Keratinocyte (primary cell): Measurements from ENCODE around the gene PLEKHO2. TPM values are rescaled to one million over a fixed set of nuclear protein-coding genes. Genes with fewer than 3 reads are reported as not detected.
A peak's percentile ranks its signal among the peaks of the same experiment; 100 is the strongest.

Experiments used
- DNase-seq: peaks from one replicate; pipeline ENCODE4 v3.0.0-alpha.2; 2011; ENCODE audit warnings: low read depth, missing footprints, low spot score
- FAIRE-seq: peaks from 2 replicates; lab custom pipeline; 2011; peaks lifted over from hg19 to GRCh38; lab: Jason Lieb, UNC
- H2AFZ ChIP-seq: 2 replicates; pipeline ENCODE4 v1.6.0; 2012; ENCODE audit warnings: low read length, control low read depth, inconsistent platforms; ENCODE audit not compliant: control insufficient read depth
- H3K27ac ChIP-seq: 2 replicates; pipeline ENCODE4 v1.5.1; 2011; ENCODE audit warnings: low read length; ENCODE audit not compliant: control insufficient read depth, insufficient read depth
- H3K27me3 ChIP-seq: 3 replicates; pipeline ENCODE4 v1.6.0; 2011; ENCODE audit warnings: low read length; ENCODE audit not compliant: control insufficient read depth, insufficient read depth; ENCODE audit errors: extremely low read depth
- H3K36me3 ChIP-seq, 2 experiments: 2 replicates in 1 of 2; 3 replicates in 1 of 2; pipeline ENCODE4 v1.5.1; 2011; ENCODE audit warnings: low read length in 2 of 2, mild to moderate bottlenecking in 1 of 2; ENCODE audit not compliant: control insufficient read depth in 2 of 2, insufficient read depth in 2 of 2; ENCODE audit errors: extremely low read depth in 1 of 2
- H3K4me1 ChIP-seq: 3 replicates; pipeline ENCODE4 v1.5.1; 2011; ENCODE audit warnings: low read length; ENCODE audit not compliant: control insufficient read depth, insufficient read depth; ENCODE audit errors: extremely low read depth
- H3K4me2 ChIP-seq: 3 replicates; pipeline ENCODE4 v1.6.0; 2011; ENCODE audit warnings: low read depth, low read length; ENCODE audit not compliant: control insufficient read depth, insufficient read depth; ENCODE audit errors: extremely low read depth
- H3K4me3 ChIP-seq, 3 experiments: fragments of 200-600 bp in 1 of 3; sonication (generic) in 1 of 3; 2 replicates in 2 of 3; 3 replicates in 1 of 3; pipeline ENCODE4 v1.5.1; 2011 to 2016; ENCODE audit warnings: low read length in 3 of 3, mild to moderate bottlenecking in 3 of 3, control low read depth in 2 of 3, inconsistent platforms in 1 of 3, low read depth in 1 of 3, mixed read lengths in 1 of 3, mixed run types in 1 of 3, moderate library complexity in 1 of 3; ENCODE audit not compliant: control insufficient read depth in 2 of 3, insufficient read depth in 2 of 3; ENCODE audit errors: extremely low read depth in 1 of 3
- H3K79me2 ChIP-seq: 2 replicates; pipeline ENCODE4 v1.6.0; 2012; ENCODE audit warnings: low read length; ENCODE audit not compliant: control insufficient read depth, insufficient read depth
- H3K9ac ChIP-seq: 3 replicates; pipeline ENCODE4 v1.6.0; 2011; ENCODE audit warnings: low read length; ENCODE audit not compliant: control insufficient read depth, insufficient read depth; ENCODE audit errors: extremely low read depth
- H3K9me1 ChIP-seq: 3 replicates; pipeline ENCODE4 v1.6.0; 2011; ENCODE audit warnings: low read length; ENCODE audit not compliant: control insufficient read depth, insufficient read depth; ENCODE audit errors: extremely low read depth
- H3K9me3 ChIP-seq: 2 replicates; pipeline ENCODE4 v1.5.1; 2012; ENCODE audit warnings: low read depth, low read length; ENCODE audit not compliant: control insufficient read depth
- H4K20me1 ChIP-seq: 3 replicates; pipeline ENCODE4 v1.6.0; 2011; ENCODE audit warnings: low read length; ENCODE audit not compliant: control insufficient read depth, insufficient read depth; ENCODE audit errors: extremely low read depth
- CTCF ChIP-seq, 3 experiments: IDR thresholded peaks in 1 of 3; conservative IDR thresholded peaks in 1 of 3; optimal IDR thresholded peaks in 1 of 3; 2 replicates in 2 of 3; 3 replicates in 1 of 3; pipeline versions ENCODE3 to v1.5.1; 2011; ENCODE audit warnings: low read length in 3 of 3, mild to moderate bottlenecking in 3 of 3, moderate library complexity in 2 of 3, control low read depth in 1 of 3, inconsistent platforms in 1 of 3; ENCODE audit not compliant: insufficient read depth in 2 of 3; ENCODE audit errors: extremely low read depth in 1 of 3
- EZH2 ChIP-seq: IDR thresholded peaks from one replicate; pipeline ENCODE4 v1.6.1; 2012; ENCODE audit warnings: inconsistent platforms, mild to moderate bottlenecking, low read length, moderate library complexity
- dilution Hi-C: fragments of 300-500 bp; cut with MboI; formaldehyde crosslinking; loops from one replicate; pipeline ENCODE4 v1.7.0; 2020; ENCODE audit warnings: low sequenced_read_pairs; ENCODE audit not compliant: extremely low pct_ligation_motif_present
- polyA plus RNA-seq, 5 experiments: library from polyadenylated mRNA; depleted of rRNA in 3 of 5; stranded (reverse) in 3 of 5; stranded (forward) in 1 of 5; unstranded in 1 of 5; fragments of >200 nt; gene quantifications; 1 replicate in 1 of 5; 2 replicates in 3 of 5; 3 replicates in 1 of 5; pipeline versions ENCODE4 v1.2.1 to v1.2.3, GENCODE V29; 2011 to 2012; ENCODE audit warnings: missing spikeins in 2 of 5, low read depth in 1 of 5, low replicate concordance in 1 of 5

Gene PLEKHO2
- polyA plus RNA-seq, 1 donor (not counting 4 experiments of a cell fraction or from before 2014, with no cell fraction given) = 8.8 TPM

GRCh38 chr15:64895285-64896065, 53.8 kb downstream of the PLEKHO2 start:
- H3K4me2 ChIP-seq = peak overlapping the region; percentile 49
- FAIRE-seq (peak; percentile 23), DNase-seq (no peak)
- no peak overlapping the region for H3K4me3 ChIP-seq
- no peak overlapping the region for H3K27ac ChIP-seq
- no peaks in the 10 kb centered on the region for H4K20me1 ChIP-seq
- H2AFZ ChIP-seq = peak overlapping the region; percentile 69
- no peaks in the 10 kb centered on the region for H3K9me1 ChIP-seq
- H3K9ac ChIP-seq = peak overlapping the region; percentile 35
- no peaks in the 10 kb centered on the region for H3K36me3 ChIP-seq
- H3K27me3 ChIP-seq = no peaks in the 10 kb centered on the region
- H3K9me3 ChIP-seq = no peaks in the 10 kb centered on the region
- dilution Hi-C loops = no loop called here
- no peak for TF ChIP-seq EZH2
- TF ChIP-seq CTCF (optimal IDR thresholded peaks at IDR 0.05 in 1 of 3, IDR thresholded peaks at IDR 0.05 in 1 of 3, conservative IDR thresholded peaks at IDR 0.05 in 1 of 3; ENCODE audit: extremely low read depth in 1 of 3, insufficient read depth in 2 of 3, low read length in 3 of 3) = no peak
- no peaks in the 10 kb centered on the region for H3K79me2 ChIP-seq
- H3K4me1 ChIP-seq = peaks cover 34% of the 10 kb centered on the region

GRCh38 chr15:64896371-64897069, 54.8 kb downstream of the PLEKHO2 start:
- FAIRE-seq (no peak), DNase-seq (no peak)
- Histone ChIP-seq H2AFZ (no peak overlapping the region), H3K9me1 (no peaks in the 10 kb centered on the region), H3K9me3 (peaks cover 2% of the 10 kb centered on the region), H3K4me1 (peaks cover 34% of the 10 kb centered on the region), H3K27ac (no peak overlapping the region), H3K27me3 (no peaks in the 10 kb centered on the region), H3K4me3 (no peak overlapping the region), H3K9ac (no peak overlapping the region), H4K20me1 (no peaks in the 10 kb centered on the region), H3K4me2 (no peak overlapping the region), H3K36me3 (no peaks in the 10 kb centered on the region), H3K79me2 (no peaks in the 10 kb centered on the region)
- dilution Hi-C loops = no loop called here
- TF ChIP-seq CTCF (optimal IDR thresholded peaks at IDR 0.05 in 1 of 3, IDR thresholded peaks at IDR 0.05 in 1 of 3, conservative IDR thresholded peaks at IDR 0.05 in 1 of 3; ENCODE audit: extremely low read depth in 1 of 3, insufficient read depth in 2 of 3, low read length in 3 of 3) = no peak
